ENCODE results near the gene NDUFA13. TPM values are rescaled to one million over a fixed set of nuclear protein-coding genes. Genes with fewer than 3 reads are reported as not detected.
A peak's percentile ranks its signal among the peaks of the same experiment; 100 is the strongest.

The NDUFA13 gene
- total RNA-seq, 1 donor from 2014 or later: 391 TPM

DNA sequence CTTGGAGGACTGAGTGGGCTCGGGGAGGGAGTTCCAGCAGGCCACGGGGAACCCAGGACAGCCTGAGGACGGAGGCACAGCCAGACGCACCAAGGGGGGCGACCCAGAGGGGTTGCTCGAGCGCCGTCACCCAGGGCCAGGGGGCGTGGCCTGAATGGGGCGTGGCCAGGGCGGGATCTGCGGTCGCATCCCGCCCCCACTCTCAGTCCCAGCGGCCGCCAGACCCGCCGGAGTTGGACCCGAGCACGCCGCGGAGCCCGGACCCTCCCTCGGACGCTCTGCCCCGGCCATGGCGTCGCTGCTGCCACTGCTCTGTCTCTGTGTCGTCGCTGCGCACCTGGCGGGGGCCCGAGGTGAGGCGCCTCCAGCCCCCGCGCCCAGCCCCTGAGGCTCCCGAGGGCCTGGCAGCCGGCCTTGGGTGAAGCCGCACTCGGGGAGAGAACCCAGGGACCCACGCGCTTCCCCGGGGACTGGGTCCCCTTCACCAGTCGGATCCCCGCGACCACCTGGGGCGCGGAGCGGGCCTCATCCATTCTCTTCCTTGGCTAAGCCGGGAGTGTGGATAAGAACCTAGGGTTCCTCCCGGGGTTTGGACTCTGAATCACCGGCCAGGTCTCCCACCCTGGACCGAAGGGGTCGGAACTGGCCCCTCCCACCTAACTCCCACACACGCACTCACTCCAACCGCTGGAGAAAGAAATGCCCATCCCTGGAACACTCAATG lies 22.2 kb downstream of the NDUFA13 start, which contains the start of gene CILP2:
CILP2 (plus strand) TSS at position 205 of the 724 bp plus-strand sequence; CDS start at position 290, 85 bp downstream.
- peaks cover 6% of the 10 kb centered on the region for H3K36me3 Mint-ChIP-seq (ENCODE audit: low read depth)
- H3K27ac Mint-ChIP-seq: peak within 1 kb of the TSS; percentile 37
- DNase-seq: peak; percentile 72
- H3K27me3 Mint-ChIP-seq: peaks cover 17% of the 10 kb centered on the region
- peak within 1 kb of the TSS; percentile 0 for H3K4me3 Mint-ChIP-seq
- intact Hi-C loops (cut with micrococcal nuclease): loop anchor here (10.0 kb wide), 1 partner anchor 197 kb away; the partner anchor contains the start of gene ZNF14
- H3K4me1 Mint-ChIP-seq: peaks cover 21% of the 10 kb centered on the region
- H3K9me3 Mint-ChIP-seq: no peaks in the 10 kb centered on the region

DNA sequence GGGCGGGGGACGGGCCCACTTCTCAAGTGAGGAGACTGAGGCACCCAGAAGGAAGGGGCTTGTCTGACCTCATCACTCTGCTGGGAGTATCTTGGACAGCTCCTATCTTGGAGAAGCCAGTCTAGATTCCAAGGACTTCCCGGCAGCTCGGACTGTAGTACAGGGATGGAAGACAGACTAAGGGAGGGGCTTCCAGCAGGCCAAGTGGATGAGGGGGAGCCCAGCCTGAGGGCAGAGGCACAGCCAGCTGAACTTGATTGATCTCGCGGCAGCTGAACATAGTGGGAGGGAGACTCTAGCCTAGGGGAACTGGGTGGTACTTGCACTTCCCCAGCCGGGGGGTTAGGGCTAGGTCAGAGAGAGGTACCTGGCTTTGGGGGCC lies 22.8 kb downstream of the NDUFA13 start:
- peaks cover 17% of the 10 kb centered on the region for H3K27me3 Mint-ChIP-seq
- intact Hi-C loops (cut with micrococcal nuclease): loop anchor here (10.0 kb wide), 1 partner anchor 196 kb away; the partner anchor contains the start of gene ZNF14

GRCh38 chr19:19539698-19540063 lies 23.7 kb downstream of the NDUFA13 start:
- no peak overlapping the region for H3K4me3 Mint-ChIP-seq
- no peak overlapping the region for H3K27ac Mint-ChIP-seq
- DNase-seq: no peak
- intact Hi-C loops (cut with micrococcal nuclease): loop anchor here (10.0 kb wide), 1 partner anchor 195 kb away; the partner anchor contains the start of gene ZNF14
- no peaks in the 10 kb centered on the region for H3K9me3 Mint-ChIP-seq
- peaks cover 16% of the 10 kb centered on the region for H3K4me1 Mint-ChIP-seq
- peaks cover 3% of the 10 kb centered on the region for H3K36me3 Mint-ChIP-seq (ENCODE audit: low read depth)
- H3K27me3 Mint-ChIP-seq: peaks cover 17% of the 10 kb centered on the region

More for the DNA sequence above, 22.8 kb downstream of the NDUFA13 start:
- Mint-ChIP-seq H3K27ac (no peak overlapping the region), H3K4me3 (peak overlapping the region; percentile 0), H3K9me3 (no peaks in the 10 kb centered on the region), H3K4me1 (peaks cover 20% of the 10 kb centered on the region), H3K36me3 (ENCODE audit: low read depth) (peaks cover 6% of the 10 kb centered on the region)
- no peak for DNase-seq

- peaks cover 3% of the 10 kb centered on the region for H3K36me3 Mint-ChIP-seq (ENCODE audit: low read depth)
These were observed 24.2 kb downstream of the NDUFA13 start for GRCh38 chr19:19540064-19540714.

DNA sequence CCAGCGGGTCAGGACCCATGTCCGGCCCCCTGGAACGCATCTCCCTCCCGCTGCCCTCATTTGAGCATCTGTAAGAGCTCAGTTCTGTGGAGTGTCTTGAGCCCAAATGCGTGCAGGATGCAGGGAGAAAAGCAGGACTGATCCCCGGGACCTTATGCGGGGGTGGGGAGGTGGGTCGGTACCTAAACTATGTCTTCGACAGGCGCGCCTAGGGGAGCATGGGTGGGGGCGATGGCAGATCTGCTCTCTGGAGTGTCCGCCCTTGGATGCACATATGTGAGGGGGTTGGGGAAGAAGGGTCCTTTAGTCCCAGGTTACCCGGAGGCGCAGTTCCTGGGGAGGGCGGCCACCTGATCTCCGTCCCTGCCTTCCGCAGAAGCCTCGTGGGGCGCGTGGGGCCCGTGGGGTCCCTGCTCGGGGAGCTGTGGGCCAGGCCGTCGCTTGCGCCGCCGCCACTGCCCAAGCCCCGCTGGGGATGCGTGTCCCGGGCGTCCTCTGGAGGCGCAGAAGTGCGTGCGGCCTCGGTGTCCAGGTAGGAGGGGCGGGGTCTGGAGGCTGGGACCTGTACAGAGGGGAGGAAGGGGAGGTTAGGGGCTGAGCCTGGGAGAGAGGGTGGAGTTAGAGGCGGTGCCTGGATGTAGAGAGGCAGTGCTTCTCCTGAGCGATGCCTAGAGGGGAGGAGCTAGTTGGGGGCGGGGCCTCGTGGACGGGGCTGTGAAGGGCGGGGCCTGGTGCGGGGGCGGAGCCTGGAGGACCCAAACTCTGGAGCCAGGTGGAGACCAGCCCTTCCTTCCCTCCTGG lies 24.9 kb downstream of the NDUFA13 start:
- peak overlapping the region; percentile 65 for H3K27ac Mint-ChIP-seq
- peaks cover 17% of the 10 kb centered on the region for H3K27me3 Mint-ChIP-seq
- peaks cover 16% of the 10 kb centered on the region for H3K4me1 Mint-ChIP-seq
- no peaks in the 10 kb centered on the region for H3K9me3 Mint-ChIP-seq
- peak overlapping the region; percentile 74 for H3K4me3 Mint-ChIP-seq
- intact Hi-C loops (cut with micrococcal nuclease): no loop called here
- peaks cover 3% of the 10 kb centered on the region for H3K36me3 Mint-ChIP-seq (ENCODE audit: low read depth)
- DNase-seq: peak; percentile 92

More at GRCh38 chr19:19540064-19540714, 24.2 kb downstream of the NDUFA13 start:
- Mint-ChIP-seq H3K4me1 (peaks cover 16% of the 10 kb centered on the region), H3K27me3 (peaks cover 17% of the 10 kb centered on the region), H3K4me3 (peak overlapping the region; percentile 74), H3K9me3 (no peaks in the 10 kb centered on the region), H3K27ac (peak overlapping the region; percentile 65)
- peak; percentile 84 for DNase-seq
- intact Hi-C loops (cut with micrococcal nuclease): no loop called here

- Mint-ChIP-seq H3K4me1 (peaks cover 16% of the 10 kb centered on the region), H3K27ac (no peak overlapping the region), H3K9me3 (no peaks in the 10 kb centered on the region), H3K27me3 (peaks cover 17% of the 10 kb centered on the region), H3K4me3 (peak overlapping the region; percentile 74), H3K36me3 (ENCODE audit: low read depth) (peaks cover 3% of the 10 kb centered on the region)
- intact Hi-C loops (cut with micrococcal nuclease): no loop called here
- no peak for DNase-seq
These were observed 25.6 kb downstream of the NDUFA13 start for GRCh38 chr19:19541616-19542015.

DNA sequence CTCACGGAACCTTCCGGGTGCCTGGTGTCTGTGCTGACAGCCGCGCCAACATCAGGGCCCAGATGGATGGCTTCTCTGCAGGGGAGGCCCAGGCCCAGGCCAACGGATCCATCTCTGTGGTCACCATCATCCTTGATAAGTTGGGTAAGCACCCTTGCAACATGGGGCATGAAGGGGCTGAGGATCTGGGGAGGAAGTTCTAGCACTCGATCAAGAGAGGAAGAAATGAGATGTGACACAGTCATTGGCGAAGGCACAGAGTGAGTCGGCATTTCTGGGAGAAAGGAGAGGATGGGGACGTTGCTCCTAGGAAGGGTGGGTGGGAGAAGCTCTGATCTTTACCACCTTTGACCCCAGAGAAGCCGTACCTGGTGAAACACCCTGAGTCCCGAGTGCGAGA lies 26.5 kb downstream of the NDUFA13 start:
- Mint-ChIP-seq H3K9me3 (no peaks in the 10 kb centered on the region), H3K4me1 (peaks cover 14% of the 10 kb centered on the region), H3K36me3 (ENCODE audit: low read depth) (no peaks in the 10 kb centered on the region), H3K27ac (no peak overlapping the region), H3K27me3 (peaks cover 14% of the 10 kb centered on the region), H3K4me3 (no peak overlapping the region)
- DNase-seq: no peak
- intact Hi-C loops (cut with micrococcal nuclease): no loop called here

DNA sequence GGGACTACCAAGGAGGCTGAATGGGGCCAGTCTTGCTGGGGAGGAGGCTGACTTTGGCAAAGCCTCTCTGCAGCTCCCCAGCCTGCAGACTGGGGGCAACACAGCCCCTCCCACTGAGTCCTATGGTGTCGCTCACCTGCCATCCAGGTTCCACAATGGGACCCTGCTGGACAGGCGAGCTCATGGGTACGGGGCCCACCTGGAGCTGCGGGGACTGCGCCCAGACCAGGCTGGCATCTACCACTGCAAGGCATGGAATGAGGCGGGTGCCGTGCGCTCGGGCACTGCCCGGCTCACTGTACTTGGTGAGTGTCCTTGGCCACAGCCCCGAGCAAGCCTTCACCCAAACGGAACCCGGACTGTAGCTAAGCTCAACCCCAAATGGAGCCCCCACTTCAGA lies 27.1 kb downstream of the NDUFA13 start:
- Mint-ChIP-seq H3K4me1 (peaks cover 12% of the 10 kb centered on the region), H3K4me3 (no peak overlapping the region), H3K36me3 (ENCODE audit: low read depth) (no peaks in the 10 kb centered on the region), H3K27ac (no peak overlapping the region), H3K27me3 (peaks cover 10% of the 10 kb centered on the region), H3K9me3 (no peaks in the 10 kb centered on the region)
- no peak for DNase-seq
- intact Hi-C loops (cut with micrococcal nuclease): no loop called here

DNA sequence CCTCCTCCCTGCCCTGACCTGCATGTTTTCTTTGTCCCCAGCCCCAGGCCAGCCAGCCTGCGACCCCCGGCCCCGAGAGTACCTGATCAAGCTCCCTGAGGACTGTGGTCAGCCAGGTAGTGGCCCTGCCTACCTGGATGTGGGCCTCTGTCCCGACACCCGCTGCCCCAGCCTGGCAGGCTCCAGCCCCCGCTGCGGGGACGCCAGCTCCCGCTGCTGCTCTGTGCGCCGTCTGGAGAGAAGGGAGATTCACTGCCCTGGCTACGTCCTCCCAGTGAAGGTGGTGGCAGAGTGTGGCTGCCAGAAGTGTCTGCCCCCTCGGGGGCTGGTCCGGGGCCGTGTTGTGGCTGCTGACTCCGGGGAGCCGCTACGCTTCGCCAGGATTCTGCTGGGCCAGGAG lies 27.6 kb downstream of the NDUFA13 start:
- no peak for DNase-seq
- intact Hi-C loops (cut with micrococcal nuclease): no loop called here
- no peak overlapping the region for H3K27ac Mint-ChIP-seq
- no peaks in the 10 kb centered on the region for H3K9me3 Mint-ChIP-seq
- no peak overlapping the region for H3K4me3 Mint-ChIP-seq
- H3K36me3 Mint-ChIP-seq (ENCODE audit: low read depth): no peaks in the 10 kb centered on the region
- H3K27me3 Mint-ChIP-seq: peaks cover 7% of the 10 kb centered on the region
- peaks cover 10% of the 10 kb centered on the region for H3K4me1 Mint-ChIP-seq

DNA sequence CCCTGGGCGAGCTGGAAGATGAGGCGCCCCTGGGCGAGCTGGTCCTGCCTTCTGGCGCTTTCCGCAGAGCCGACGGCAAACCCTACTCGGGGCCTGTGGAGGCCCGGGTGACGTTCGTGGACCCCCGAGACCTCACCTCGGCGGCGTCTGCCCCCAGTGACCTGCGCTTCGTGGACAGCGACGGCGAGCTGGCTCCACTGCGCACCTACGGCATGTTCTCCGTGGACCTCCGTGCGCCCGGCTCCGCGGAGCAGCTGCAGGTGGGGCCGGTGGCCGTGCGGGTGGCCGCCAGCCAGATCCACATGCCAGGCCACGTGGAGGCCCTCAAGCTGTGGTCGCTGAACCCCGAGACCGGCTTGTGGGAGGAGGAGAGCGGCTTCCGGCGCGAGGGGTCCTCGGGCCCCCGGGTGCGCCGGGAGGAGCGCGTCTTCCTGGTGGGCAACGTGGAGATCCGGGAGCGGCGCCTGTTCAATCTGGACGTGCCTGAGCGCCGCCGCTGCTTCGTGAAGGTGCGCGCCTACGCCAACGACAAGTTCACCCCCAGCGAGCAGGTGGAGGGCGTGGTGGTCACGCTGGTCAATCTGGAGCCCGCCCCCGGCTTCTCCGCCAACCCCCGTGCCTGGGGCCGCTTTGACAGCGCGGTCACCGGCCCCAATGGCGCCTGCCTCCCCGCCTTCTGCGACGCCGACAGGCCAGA lies 28.4 kb downstream of the NDUFA13 start:
- intact Hi-C loops (cut with micrococcal nuclease): no loop called here
- no peak for DNase-seq
- Mint-ChIP-seq H3K36me3 (ENCODE audit: low read depth) (no peaks in the 10 kb centered on the region), H3K27ac (no peak overlapping the region), H3K4me3 (no peak overlapping the region), H3K9me3 (no peaks in the 10 kb centered on the region), H3K4me1 (peaks cover 8% of the 10 kb centered on the region), H3K27me3 (peaks cover 5% of the 10 kb centered on the region)

GRCh38 chr19:19544954-19545591 lies 29.0 kb downstream of the NDUFA13 start:
- H3K36me3 Mint-ChIP-seq (ENCODE audit: low read depth): no peaks in the 10 kb centered on the region
- H3K4me1 Mint-ChIP-seq: peaks cover 8% of the 10 kb centered on the region
- no peaks in the 10 kb centered on the region for H3K9me3 Mint-ChIP-seq
- DNase-seq: no peak
- H3K4me3 Mint-ChIP-seq: no peak overlapping the region
- intact Hi-C loops (cut with micrococcal nuclease): no loop called here
- peaks cover 5% of the 10 kb centered on the region for H3K27me3 Mint-ChIP-seq
- no peak overlapping the region for H3K27ac Mint-ChIP-seq

DNA sequence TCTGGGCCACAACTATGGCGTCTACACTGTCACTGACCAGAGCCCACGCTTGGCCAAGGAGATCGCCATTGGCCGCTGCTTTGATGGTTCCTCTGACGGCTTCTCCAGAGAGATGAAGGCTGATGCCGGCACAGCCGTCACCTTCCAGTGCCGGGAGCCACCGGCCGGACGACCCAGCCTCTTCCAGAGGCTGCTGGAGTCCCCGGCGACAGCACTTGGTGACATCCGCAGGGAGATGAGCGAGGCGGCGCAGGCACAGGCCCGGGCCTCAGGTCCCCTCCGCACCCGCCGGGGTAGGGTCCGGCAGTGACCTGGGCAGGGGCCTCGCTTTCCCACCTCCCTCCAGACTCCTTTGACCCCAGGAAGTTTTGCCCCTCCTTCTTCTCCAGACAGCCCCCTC lies 29.7 kb downstream of the NDUFA13 start:
- H3K4me3 Mint-ChIP-seq: no peak overlapping the region
- H3K36me3 Mint-ChIP-seq (ENCODE audit: low read depth): no peaks in the 10 kb centered on the region
- no peak overlapping the region for H3K27ac Mint-ChIP-seq
- intact Hi-C loops (cut with micrococcal nuclease): no loop called here
- peaks cover 4% of the 10 kb centered on the region for H3K27me3 Mint-ChIP-seq
- no peaks in the 10 kb centered on the region for H3K9me3 Mint-ChIP-seq
- peaks cover 6% of the 10 kb centered on the region for H3K4me1 Mint-ChIP-seq
- DNase-seq: no peak

DNA sequence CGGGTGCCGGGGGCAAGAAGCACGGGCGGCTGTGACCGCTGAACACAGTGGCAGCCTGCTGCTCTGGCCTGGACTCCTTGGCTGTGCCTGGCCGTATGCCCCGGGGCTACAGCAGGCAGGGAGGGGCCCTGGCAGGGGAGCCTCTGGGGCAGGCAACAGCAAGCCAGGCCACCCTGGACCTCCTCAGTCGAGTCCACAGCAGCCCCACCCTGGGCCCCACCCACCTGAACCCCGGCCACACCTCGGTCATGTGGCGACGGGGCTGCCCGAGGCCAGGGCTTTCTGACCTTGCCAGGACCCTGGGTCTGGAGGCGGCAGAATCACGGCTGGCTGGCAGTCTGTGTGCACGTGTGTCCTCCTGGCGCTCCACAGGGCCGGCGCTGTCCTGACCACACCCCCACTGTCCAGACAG lies 30.7 kb downstream of the NDUFA13 start:
- intact Hi-C loops (cut with micrococcal nuclease): no loop called here
- no peaks in the 10 kb centered on the region for H3K36me3 Mint-ChIP-seq (ENCODE audit: low read depth)
- no peak overlapping the region for H3K27ac Mint-ChIP-seq
- H3K27me3 Mint-ChIP-seq: peaks cover 3% of the 10 kb centered on the region
- no peak overlapping the region for H3K4me3 Mint-ChIP-seq
- DNase-seq: no peak
- no peaks in the 10 kb centered on the region for H3K9me3 Mint-ChIP-seq
- peaks cover 1% of the 10 kb centered on the region for H3K4me1 Mint-ChIP-seq

All from activated CD4-positive, alpha-beta T cell treated with anti-CD3 and anti-CD28 coated beads, Interleukin-2, amount 10 ng/mL, durations not matched to agents 24 days and 14 days (primary cell).